H1 (cell line): ENCODE results near the gene ESR1. TPM values are rescaled to one million over a fixed set of nuclear protein-coding genes. Genes with fewer than 3 reads are reported as not detected.

Source experiments
- CHD1 ChIP-seq: IDR thresholded peaks from 2 replicates; pipeline ENCODE4 v1.6.1; 2012; ENCODE audit warnings: low read depth, low read length, improper control_type of control experiment
- CHD2 ChIP-seq: IDR thresholded peaks from 2 replicates; pipeline ENCODE4 v1.6.1; 2012; ENCODE audit warnings: low read length, improper control_type of control experiment
- EGR1 ChIP-seq: IDR thresholded peaks from 2 replicates; pipeline ENCODE4 v1.6.1; 2011; ENCODE audit warnings: low read depth, low read length, borderline replicate concordance
- JUND ChIP-seq: IDR thresholded peaks from 2 replicates; pipeline ENCODE4 v1.6.1; 2011; ENCODE audit warnings: mild to moderate bottlenecking, improper control_type of control experiment, low read length
- MAFK ChIP-seq: IDR thresholded peaks from 2 replicates; pipeline ENCODE4 v1.6.1; 2012; ENCODE audit warnings: low read depth, mild to moderate bottlenecking, improper control_type of control experiment, low read length
- POU5F1 ChIP-seq: IDR thresholded peaks from 2 replicates; pipeline ENCODE4 v1.6.1; 2011; ENCODE audit warnings: low read depth, mild to moderate bottlenecking, low read length, moderate library complexity
- RFX5 ChIP-seq: IDR thresholded peaks from 2 replicates; pipeline ENCODE4 v1.6.1; 2011; ENCODE audit warnings: low read depth, low read length, improper control_type of control experiment, borderline replicate concordance
- YY1 ChIP-seq: IDR thresholded peaks from 2 replicates; pipeline ENCODE4 v1.6.1; 2011; ENCODE audit warnings: low read depth, mild to moderate bottlenecking, low read length
- polyA plus RNA-seq, 7 experiments: library from polyadenylated mRNA; depleted of rRNA in 3 of 7; stranded (reverse) in 5 of 7; unstranded in 2 of 7; fragments of >200 nt in 5 of 7; fragments of 200-250 nt in 2 of 7; gene quantifications; 1 replicate in 5 of 7; 2 replicates in 1 of 7; 4 replicates in 1 of 7; pipeline versions ENCODE4 v1.2.1 to v1.2.3, GENCODE V29; 2011 to 2013; ENCODE audit warnings: missing spikeins in 2 of 7, mixed read lengths in 2 of 7
- total RNA-seq: library from RNA; stranded (reverse); fragmentation: NEBNext Ultra II Directional; extraction: Animal tissue kit (Norgen Biotek cat#: 25700); gene quantifications from 2 replicates; pipeline ENCODE4 v1.2.1, GENCODE V29; 2021
- TF ChIP-seq, protein P1 (sequence below): fragments of 300-600 bp; sonication (generic); IDR thresholded peaks from 2 replicates; pipeline ENCODE4 v1.7.1; 2012; ENCODE audit warnings: low read length, moderate library complexity, mild to moderate bottlenecking, inconsistent platforms; ENCODE audit not compliant: insufficient replicate concordance

The ESR1 gene
- total and polyA plus RNA-seq, 2 of the 8 experiments (the other 6 are each of a cell fraction or from before 2014, with no cell fraction given) = 0.03 to 0.17 TPM

DNA sequence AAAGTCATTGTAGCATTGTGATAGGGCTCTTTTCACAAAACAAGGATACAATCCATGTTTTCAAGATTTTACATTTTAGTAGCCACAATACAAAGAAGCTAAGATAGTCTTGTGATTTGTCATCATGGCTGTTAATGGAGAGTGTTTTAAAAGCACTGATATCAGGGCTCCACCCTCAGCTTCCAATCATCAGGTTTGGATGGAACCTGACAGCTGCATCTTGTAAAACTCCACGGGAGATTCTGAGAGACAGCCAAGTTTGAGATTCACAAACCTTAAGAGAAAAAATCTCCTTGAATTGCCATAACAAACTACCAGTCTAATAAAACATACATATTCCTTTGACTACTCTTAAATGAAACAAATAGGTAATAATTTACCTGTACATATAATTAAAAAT lies 280.2 kb downstream of the ESR1 start (continued):
- TF ChIP-seq, protein P1, sequence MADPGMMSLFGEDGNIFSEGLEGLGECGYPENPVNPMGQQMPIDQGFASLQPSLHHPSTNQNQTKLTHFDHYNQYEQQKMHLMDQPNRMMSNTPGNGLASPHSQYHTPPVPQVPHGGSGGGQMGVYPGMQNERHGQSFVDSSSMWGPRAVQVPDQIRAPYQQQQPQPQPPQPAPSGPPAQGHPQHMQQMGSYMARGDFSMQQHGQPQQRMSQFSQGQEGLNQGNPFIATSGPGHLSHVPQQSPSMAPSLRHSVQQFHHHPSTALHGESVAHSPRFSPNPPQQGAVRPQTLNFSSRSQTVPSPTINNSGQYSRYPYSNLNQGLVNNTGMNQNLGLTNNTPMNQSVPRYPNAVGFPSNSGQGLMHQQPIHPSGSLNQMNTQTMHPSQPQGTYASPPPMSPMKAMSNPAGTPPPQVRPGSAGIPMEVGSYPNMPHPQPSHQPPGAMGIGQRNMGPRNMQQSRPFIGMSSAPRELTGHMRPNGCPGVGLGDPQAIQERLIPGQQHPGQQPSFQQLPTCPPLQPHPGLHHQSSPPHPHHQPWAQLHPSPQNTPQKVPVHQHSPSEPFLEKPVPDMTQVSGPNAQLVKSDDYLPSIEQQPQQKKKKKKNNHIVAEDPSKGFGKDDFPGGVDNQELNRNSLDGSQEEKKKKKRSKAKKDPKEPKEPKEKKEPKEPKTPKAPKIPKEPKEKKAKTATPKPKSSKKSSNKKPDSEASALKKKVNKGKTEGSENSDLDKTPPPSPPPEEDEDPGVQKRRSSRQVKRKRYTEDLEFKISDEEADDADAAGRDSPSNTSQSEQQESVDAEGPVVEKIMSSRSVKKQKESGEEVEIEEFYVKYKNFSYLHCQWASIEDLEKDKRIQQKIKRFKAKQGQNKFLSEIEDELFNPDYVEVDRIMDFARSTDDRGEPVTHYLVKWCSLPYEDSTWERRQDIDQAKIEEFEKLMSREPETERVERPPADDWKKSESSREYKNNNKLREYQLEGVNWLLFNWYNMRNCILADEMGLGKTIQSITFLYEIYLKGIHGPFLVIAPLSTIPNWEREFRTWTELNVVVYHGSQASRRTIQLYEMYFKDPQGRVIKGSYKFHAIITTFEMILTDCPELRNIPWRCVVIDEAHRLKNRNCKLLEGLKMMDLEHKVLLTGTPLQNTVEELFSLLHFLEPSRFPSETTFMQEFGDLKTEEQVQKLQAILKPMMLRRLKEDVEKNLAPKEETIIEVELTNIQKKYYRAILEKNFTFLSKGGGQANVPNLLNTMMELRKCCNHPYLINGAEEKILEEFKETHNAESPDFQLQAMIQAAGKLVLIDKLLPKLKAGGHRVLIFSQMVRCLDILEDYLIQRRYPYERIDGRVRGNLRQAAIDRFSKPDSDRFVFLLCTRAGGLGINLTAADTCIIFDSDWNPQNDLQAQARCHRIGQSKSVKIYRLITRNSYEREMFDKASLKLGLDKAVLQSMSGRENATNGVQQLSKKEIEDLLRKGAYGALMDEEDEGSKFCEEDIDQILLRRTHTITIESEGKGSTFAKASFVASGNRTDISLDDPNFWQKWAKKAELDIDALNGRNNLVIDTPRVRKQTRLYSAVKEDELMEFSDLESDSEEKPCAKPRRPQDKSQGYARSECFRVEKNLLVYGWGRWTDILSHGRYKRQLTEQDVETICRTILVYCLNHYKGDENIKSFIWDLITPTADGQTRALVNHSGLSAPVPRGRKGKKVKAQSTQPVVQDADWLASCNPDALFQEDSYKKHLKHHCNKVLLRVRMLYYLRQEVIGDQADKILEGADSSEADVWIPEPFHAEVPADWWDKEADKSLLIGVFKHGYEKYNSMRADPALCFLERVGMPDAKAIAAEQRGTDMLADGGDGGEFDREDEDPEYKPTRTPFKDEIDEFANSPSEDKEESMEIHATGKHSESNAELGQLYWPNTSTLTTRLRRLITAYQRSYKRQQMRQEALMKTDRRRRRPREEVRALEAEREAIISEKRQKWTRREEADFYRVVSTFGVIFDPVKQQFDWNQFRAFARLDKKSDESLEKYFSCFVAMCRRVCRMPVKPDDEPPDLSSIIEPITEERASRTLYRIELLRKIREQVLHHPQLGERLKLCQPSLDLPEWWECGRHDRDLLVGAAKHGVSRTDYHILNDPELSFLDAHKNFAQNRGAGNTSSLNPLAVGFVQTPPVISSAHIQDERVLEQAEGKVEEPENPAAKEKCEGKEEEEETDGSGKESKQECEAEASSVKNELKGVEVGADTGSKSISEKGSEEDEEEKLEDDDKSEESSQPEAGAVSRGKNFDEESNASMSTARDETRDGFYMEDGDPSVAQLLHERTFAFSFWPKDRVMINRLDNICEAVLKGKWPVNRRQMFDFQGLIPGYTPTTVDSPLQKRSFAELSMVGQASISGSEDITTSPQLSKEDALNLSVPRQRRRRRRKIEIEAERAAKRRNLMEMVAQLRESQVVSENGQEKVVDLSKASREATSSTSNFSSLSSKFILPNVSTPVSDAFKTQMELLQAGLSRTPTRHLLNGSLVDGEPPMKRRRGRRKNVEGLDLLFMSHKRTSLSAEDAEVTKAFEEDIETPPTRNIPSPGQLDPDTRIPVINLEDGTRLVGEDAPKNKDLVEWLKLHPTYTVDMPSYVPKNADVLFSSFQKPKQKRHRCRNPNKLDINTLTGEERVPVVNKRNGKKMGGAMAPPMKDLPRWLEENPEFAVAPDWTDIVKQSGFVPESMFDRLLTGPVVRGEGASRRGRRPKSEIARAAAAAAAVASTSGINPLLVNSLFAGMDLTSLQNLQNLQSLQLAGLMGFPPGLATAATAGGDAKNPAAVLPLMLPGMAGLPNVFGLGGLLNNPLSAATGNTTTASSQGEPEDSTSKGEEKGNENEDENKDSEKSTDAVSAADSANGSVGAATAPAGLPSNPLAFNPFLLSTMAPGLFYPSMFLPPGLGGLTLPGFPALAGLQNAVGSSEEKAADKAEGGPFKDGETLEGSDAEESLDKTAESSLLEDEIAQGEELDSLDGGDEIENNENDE = no peak
- TF ChIP-seq EGR1 (no peak), CHD2 (no peak), JUND (no peak), POU5F1 (no peak), RFX5 (no peak), CHD1 (no peak), MAFK (no peak), YY1 (no peak)
